Neural progenitor cell (in vitro differentiated cells): ENCODE results near the gene RFPL2. TPM values are rescaled to one million over a fixed set of nuclear protein-coding genes. Genes with fewer than 3 reads are reported as not detected.
"Not testable (repeated sequence)": the region's sequence is repeated elsewhere in the genome, so short reads cannot be mapped to it uniquely, and the experiment has no call there.

Source experiments
- DNase-seq: peaks from one replicate; pipeline ENCODE4 v3.0.0-alpha.2; 2016; ENCODE audit warnings: low spot score
- H2AFZ ChIP-seq: fragments of 200-600 bp; sonication (generic); replicated peaks from 2 replicates; pipeline ENCODE4 v1.6.1; 2016; ENCODE audit warnings: antibody characterized with exemption
- H3F3A ChIP-seq: fragments of 200-600 bp; sonication (generic); 2 replicates; pipeline ENCODE4 v1.6.1; 2016; ENCODE audit warnings: antibody characterized with exemption, low read depth
- H3K27ac ChIP-seq: fragments of 200-600 bp; sonication (generic); 2 replicates; pipeline ENCODE4 v1.5.1; 2016; ENCODE audit warnings: mild to moderate bottlenecking
- H3K27me3 ChIP-seq: fragments of 200-600 bp; sonication (generic); 2 replicates; pipeline ENCODE4 v1.6.1; 2016; ENCODE audit warnings: mild to moderate bottlenecking, moderate library complexity
- H3K36me3 ChIP-seq: fragments of 200-600 bp; sonication (generic); 2 replicates; pipeline ENCODE4 v1.5.1; 2016
- H3K4me1 ChIP-seq: fragments of 200-600 bp; sonication (generic); 2 replicates; pipeline ENCODE4 v1.6.1; 2016; ENCODE audit warnings: mixed run types
- H3K4me2 ChIP-seq: fragments of 200-600 bp; sonication (generic); 2 replicates; pipeline ENCODE4 v1.6.1; 2016
- H3K4me3 ChIP-seq: fragments of 200-600 bp; sonication (generic); 2 replicates; pipeline ENCODE4 v1.5.1; 2016
- H3K79me2 ChIP-seq: fragments of 200-600 bp; sonication (generic); 2 replicates; pipeline ENCODE4 v1.6.1; 2016; ENCODE audit warnings: low read depth
- H3K9ac ChIP-seq: fragments of 200-600 bp; sonication (generic); 2 replicates; pipeline ENCODE4 v1.6.1; 2016
- H3K9me3 ChIP-seq: fragments of 200-600 bp; sonication (generic); 2 replicates; pipeline ENCODE4 v1.5.1; 2016; ENCODE audit warnings: low read depth
- H4K20me1 ChIP-seq: fragments of 200-600 bp; sonication (generic); 2 replicates; pipeline ENCODE4 v1.6.1; 2016; ENCODE audit warnings: low read depth
- H3K27ac Mint-ChIP-seq: 3 replicates; pipeline ENCODE4 v1.8.0; 2021; ENCODE audit warnings: mixed read lengths
- H3K27me3 Mint-ChIP-seq: 2 replicates; pipeline ENCODE4 v1.8.0; 2022; ENCODE audit warnings: low read depth, mild to moderate bottlenecking, inconsistent platforms, moderate library complexity, mixed read lengths; ENCODE audit not compliant: insufficient read depth
- H3K36me3 Mint-ChIP-seq: 3 replicates; pipeline ENCODE4 v1.8.0; 2021; ENCODE audit warnings: mixed read lengths
- H3K4me1 Mint-ChIP-seq: 3 replicates; pipeline ENCODE4 v1.8.0; 2021; ENCODE audit warnings: mixed read lengths
- H3K4me3 Mint-ChIP-seq: 3 replicates; pipeline ENCODE4 v1.8.0; 2021; ENCODE audit warnings: mild to moderate bottlenecking, moderate library complexity, mixed read lengths
- H3K9me3 Mint-ChIP-seq: 3 replicates; pipeline ENCODE4 v1.8.0; 2020; ENCODE audit warnings: mixed read lengths
- CTCF ChIP-seq: fragments of 200-600 bp; sonication (generic); IDR thresholded peaks from 2 replicates; pipeline ENCODE4 v1.5.1; 2017; ENCODE audit warnings: antibody characterized with exemption, mild to moderate bottlenecking
- EZH2 ChIP-seq: fragments of 200-600 bp; sonication (generic); IDR thresholded peaks from 2 replicates; pipeline ENCODE4 v1.6.1; 2017; ENCODE audit warnings: antibody characterized with exemption, mild to moderate bottlenecking, moderate library complexity
- EZH2phosphoT487 ChIP-seq: fragments of 200-600 bp; sonication (generic); IDR thresholded peaks from 2 replicates; pipeline ENCODE4 v1.6.1; 2017; ENCODE audit warnings: antibody characterized with exemption
- total RNA-seq: library from RNA; depleted of rRNA; stranded (reverse); fragments of >200 nt; gene quantifications from 2 replicates; pipeline ENCODE4 v1.2.3, GENCODE V29; 2015; ENCODE audit warnings: low replicate concordance

The RFPL2 gene
- total RNA-seq, 1 donor from 2014 or later = 1.8 TPM

GRCh38 chr22:32191021-32191420 is 13.9 kb downstream of the RFPL2 start:
- not testable (repeated sequence) for H3K4me2 ChIP-seq, H3K36me3 Mint-ChIP-seq, H3F3A ChIP-seq, H3K4me1 Mint-ChIP-seq, H3K27ac ChIP-seq, H3K9ac ChIP-seq, H4K20me1 ChIP-seq, DNase-seq, H3K27ac Mint-ChIP-seq, H3K36me3 ChIP-seq, H3K4me3 Mint-ChIP-seq, H3K9me3 Mint-ChIP-seq, H3K9me3 ChIP-seq, H3K27me3 Mint-ChIP-seq, H2AFZ ChIP-seq, H3K4me1 ChIP-seq, H3K79me2 ChIP-seq, H3K4me3 ChIP-seq
- H3K27me3 ChIP-seq = peaks cover 61% of the 10 kb centered on the region

DNA sequence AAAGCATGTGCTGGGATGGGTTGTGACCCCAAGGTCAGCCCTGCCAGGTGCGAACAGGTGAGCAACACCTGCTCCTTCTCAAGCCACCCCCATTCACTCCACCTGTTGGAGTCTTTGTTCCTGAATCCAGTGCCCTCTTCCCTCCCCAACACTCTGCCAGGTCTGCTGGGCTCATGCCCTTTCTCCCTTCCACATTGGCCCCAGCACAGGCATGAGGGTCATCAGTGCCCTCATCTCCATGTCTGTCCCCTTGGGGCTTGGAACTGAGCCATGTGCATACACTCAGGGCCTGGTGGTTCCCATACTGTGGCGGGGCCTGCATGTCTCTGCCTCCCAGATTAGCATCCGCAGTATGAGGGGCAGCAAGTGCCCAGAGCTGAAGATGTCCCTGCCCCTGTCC is 19.1 kb downstream of the RFPL2 start:
- Histone ChIP-seq H2AFZ (no peak overlapping the region), H3K9ac (no peak overlapping the region), H3K36me3 (no peaks in the 10 kb centered on the region), H3K79me2 (no peaks in the 10 kb centered on the region), H3K9me3 (no peaks in the 10 kb centered on the region), H3K27ac (no peak overlapping the region), H4K20me1 (no peaks in the 10 kb centered on the region), H3K4me2 (no peak overlapping the region), H3K4me1 (no peaks in the 10 kb centered on the region), H3K27me3 (peaks cover 41% of the 10 kb centered on the region), H3F3A (no peaks in the 10 kb centered on the region), H3K4me3 (no peak overlapping the region)
- no peaks in the 10 kb centered on the region for H3K36me3 Mint-ChIP-seq
- H3K9me3 Mint-ChIP-seq = no peaks in the 10 kb centered on the region
- TF ChIP-seq EZH2phosphoT487 (no peak), EZH2 (no peak), CTCF (no peak)
- peak overlapping the region; percentile 15 for H3K27ac Mint-ChIP-seq
- no peaks in the 10 kb centered on the region for H3K4me1 Mint-ChIP-seq
- DNase-seq = no peak
- peaks cover 2% of the 10 kb centered on the region for H3K27me3 Mint-ChIP-seq
- H3K4me3 Mint-ChIP-seq = no peak overlapping the region

GRCh38 chr22:32183625-32184024 is 21.2 kb downstream of the RFPL2 start:
- H3F3A ChIP-seq = no peaks in the 10 kb centered on the region
- H3K4me3 Mint-ChIP-seq = no peak overlapping the region

GRCh38 chr22:32181043-32181442 is 23.8 kb downstream of the RFPL2 start:
- Histone ChIP-seq H3K27ac (no peak overlapping the region), H3K27me3 (peaks cover 59% of the 10 kb centered on the region), H3K9me3 (no peaks in the 10 kb centered on the region), H4K20me1 (no peaks in the 10 kb centered on the region), H3K9ac (no peak overlapping the region), H3F3A (no peaks in the 10 kb centered on the region), H3K36me3 (no peaks in the 10 kb centered on the region), H3K4me1 (no peaks in the 10 kb centered on the region), H3K4me2 (no peak overlapping the region), H3K79me2 (no peaks in the 10 kb centered on the region), H3K4me3 (no peak overlapping the region), H2AFZ (no peak overlapping the region)
- H3K4me3 Mint-ChIP-seq = no peak overlapping the region
- TF ChIP-seq EZH2phosphoT487 (no peak), EZH2 (no peak), CTCF (no peak)
- DNase-seq = no peak
- no peak overlapping the region for H3K27ac Mint-ChIP-seq
- H3K27me3 Mint-ChIP-seq = peaks cover 7% of the 10 kb centered on the region
- no peaks in the 10 kb centered on the region for H3K9me3 Mint-ChIP-seq
- no peaks in the 10 kb centered on the region for H3K36me3 Mint-ChIP-seq
- no peaks in the 10 kb centered on the region for H3K4me1 Mint-ChIP-seq

More at GRCh38 chr22:32183625-32184024, 21.2 kb downstream of the RFPL2 start:
- Histone ChIP-seq H3K9me3 (no peaks in the 10 kb centered on the region), H3K27ac (no peak overlapping the region), H3K9ac (no peak overlapping the region), H3K79me2 (no peaks in the 10 kb centered on the region), H2AFZ (no peak overlapping the region), H3K36me3 (no peaks in the 10 kb centered on the region), H3K27me3 (peaks cover 44% of the 10 kb centered on the region), H4K20me1 (no peaks in the 10 kb centered on the region), H3K4me2 (no peak overlapping the region), H3K4me3 (no peak overlapping the region), H3K4me1 (no peaks in the 10 kb centered on the region)
- peaks cover 2% of the 10 kb centered on the region for H3K27me3 Mint-ChIP-seq
- no peak for DNase-seq
- no peak for TF ChIP-seq CTCF
- TF ChIP-seq EZH2 = no peak
- no peak overlapping the region for H3K27ac Mint-ChIP-seq
- H3K36me3 Mint-ChIP-seq = no peaks in the 10 kb centered on the region
- no peaks in the 10 kb centered on the region for H3K4me1 Mint-ChIP-seq
- H3K9me3 Mint-ChIP-seq = no peaks in the 10 kb centered on the region
